Measurements from ENCODE around the gene LRRC71. TPM values are rescaled to one million over a fixed set of nuclear protein-coding genes. Genes with fewer than 3 reads are reported as not detected.

Gene LRRC71
- total RNA-seq, 1 donor from 2014 or later, result not detected

GRCh38 chr1:156963621-156964020 lies 43.2 kb downstream of the LRRC71 start:
- Histone ChIP-seq H2AFZ (replicated peaks) (no peak overlapping the region), H3K36me3 (no peaks in the 10 kb centered on the region)
- peaks cover 49% of the 10 kb centered on the region for H3K36me3 Mint-ChIP-seq

GRCh38 chr1:156964441-156964840 lies 44.0 kb downstream of the LRRC71 start:
- H3F3A ChIP-seq (ENCODE audit: low read depth), result no peaks in the 10 kb centered on the region
- no peak for TF ChIP-seq CTCF (IDR thresholded peaks at IDR 0.05)
- TF ChIP-seq EZH2phosphoT487 (IDR thresholded peaks at IDR 0.05), result no peak
- no peak for TF ChIP-seq EZH2 (IDR thresholded peaks at IDR 0.05)
- H3K36me3 ChIP-seq, result no peaks in the 10 kb centered on the region
- no peaks in the 10 kb centered on the region for H4K20me1 ChIP-seq (ENCODE audit: low read depth)
- H3K4me1 ChIP-seq, result no peaks in the 10 kb centered on the region
- Mint-ChIP-seq H3K27ac (no peak overlapping the region), H3K4me3 (no peak overlapping the region), H3K9me3 (no peaks in the 10 kb centered on the region), H3K4me1 (no peaks in the 10 kb centered on the region), H3K36me3 (peaks cover 47% of the 10 kb centered on the region), H3K27me3 (ENCODE audit: insufficient read depth, low read depth) (peaks cover 3% of the 10 kb centered on the region)
- H2AFZ ChIP-seq (replicated peaks), result no peak overlapping the region
- H3K9ac ChIP-seq, result no peak overlapping the region
- no peak overlapping the region for H3K27ac ChIP-seq
- no peak overlapping the region for H3K4me3 ChIP-seq
- no peak overlapping the region for H3K4me2 ChIP-seq
- no peaks in the 10 kb centered on the region for H3K9me3 ChIP-seq (ENCODE audit: low read depth)
- no peaks in the 10 kb centered on the region for H3K27me3 ChIP-seq
- no peak for DNase-seq (ENCODE audit: low spot score)
- H3K79me2 ChIP-seq (ENCODE audit: low read depth), result no peaks in the 10 kb centered on the region

More at GRCh38 chr1:156963621-156964020, 43.2 kb downstream of the LRRC71 start:
- Histone ChIP-seq H3K79me2 (ENCODE audit: low read depth) (no peaks in the 10 kb centered on the region), H3K4me1 (no peaks in the 10 kb centered on the region), H4K20me1 (ENCODE audit: low read depth) (no peaks in the 10 kb centered on the region), H3K4me2 (no peak overlapping the region), H3K9me3 (ENCODE audit: low read depth) (no peaks in the 10 kb centered on the region), H3K9ac (no peak overlapping the region), H3F3A (ENCODE audit: low read depth) (no peaks in the 10 kb centered on the region), H3K4me3 (no peak overlapping the region), H3K27ac (no peak overlapping the region), H3K27me3 (no peaks in the 10 kb centered on the region)
- H3K4me1 Mint-ChIP-seq, result no peaks in the 10 kb centered on the region
- TF ChIP-seq EZH2phosphoT487 (IDR thresholded peaks at IDR 0.05) (no peak), CTCF (IDR thresholded peaks at IDR 0.05) (no peak), EZH2 (IDR thresholded peaks at IDR 0.05) (no peak)
- no peaks in the 10 kb centered on the region for H3K9me3 Mint-ChIP-seq
- H3K27ac Mint-ChIP-seq, result no peak overlapping the region
- no peak for DNase-seq (ENCODE audit: low spot score)
- H3K4me3 Mint-ChIP-seq, result no peak overlapping the region
- H3K27me3 Mint-ChIP-seq (ENCODE audit: insufficient read depth, low read depth), result peaks cover 3% of the 10 kb centered on the region

- H3K9ac ChIP-seq, result no peak overlapping the region
- H3K27ac Mint-ChIP-seq, result no peak overlapping the region
These were observed 49.1 kb downstream of the LRRC71 start for GRCh38 chr1:156969496-156969895.

More at GRCh38 chr1:156969496-156969895, 49.1 kb downstream of the LRRC71 start:
- no peaks in the 10 kb centered on the region for H3F3A ChIP-seq (ENCODE audit: low read depth)
- H3K9me3 ChIP-seq (ENCODE audit: low read depth), result no peaks in the 10 kb centered on the region
- no peaks in the 10 kb centered on the region for H4K20me1 ChIP-seq (ENCODE audit: low read depth)
- TF ChIP-seq EZH2phosphoT487 (IDR thresholded peaks at IDR 0.05) (no peak), EZH2 (IDR thresholded peaks at IDR 0.05) (no peak), CTCF (IDR thresholded peaks at IDR 0.05) (no peak)
- no peak overlapping the region for H3K4me3 Mint-ChIP-seq
- no peaks in the 10 kb centered on the region for H3K79me2 ChIP-seq (ENCODE audit: low read depth)
- peaks cover 31% of the 10 kb centered on the region for H3K36me3 Mint-ChIP-seq
- H3K36me3 ChIP-seq, result no peaks in the 10 kb centered on the region
- H3K27me3 ChIP-seq, result no peaks in the 10 kb centered on the region
- H3K4me2 ChIP-seq, result no peak overlapping the region
- no peaks in the 10 kb centered on the region for H3K9me3 Mint-ChIP-seq
- H3K27ac ChIP-seq, result no peak overlapping the region
- no peak overlapping the region for H2AFZ ChIP-seq (replicated peaks)
- no peaks in the 10 kb centered on the region for H3K4me1 ChIP-seq
- H3K4me3 ChIP-seq, result no peak overlapping the region
- H3K27me3 Mint-ChIP-seq (ENCODE audit: insufficient read depth, low read depth), result no peaks in the 10 kb centered on the region
- DNase-seq (ENCODE audit: low spot score), result no peak
- no peaks in the 10 kb centered on the region for H3K4me1 Mint-ChIP-seq
